Measurements from ENCODE around the gene MAB21L4. TPM values are rescaled to one million over a fixed set of nuclear protein-coding genes. Genes with fewer than 3 reads are reported as not detected.

MAB21L4 gene
- total and polyA plus RNA-seq, 2 of the 8 experiments (the other 6 are each of a cell fraction or from before 2014, with no cell fraction given) = 0.11 TPM; not detected in 1

GRCh38 chr2:240927390-240927781 is 31.4 kb upstream of the MAB21L4 start:
- H3K4me1 ChIP-seq (replicated peaks in 1 of 4; ENCODE audit: control insufficient read depth in 3 of 4, insufficient read depth in 4 of 4, low read length in 3 of 4) = no peaks in the 10 kb centered on the region; a peak in 2 of 7 replicates
- H3K14ac ChIP-seq (ENCODE audit: insufficient read length) = no peak overlapping the region
- H3K23me2 ChIP-seq (ENCODE audit: low read depth, low read length) = no peaks in the 10 kb centered on the region
- no peak overlapping the region for H2AK5ac ChIP-seq (ENCODE audit: low read depth, low read length)
- no peak overlapping the region for H4K5ac ChIP-seq (ENCODE audit: insufficient read length, low read depth, low read length)
- H4K8ac ChIP-seq (ENCODE audit: extremely low read depth, insufficient read depth, low read length) = no peak overlapping the region
- no peak for DNase-seq (ENCODE audit: low read depth in 1 of 2, low spot score in 2 of 2)
- H3K18ac ChIP-seq (ENCODE audit: extremely low read depth, low read length) = no peak overlapping the region
- POLR2A ChIA-PET (ENCODE audit: partially characterized antibody) = no interaction called here
- 89% methylated on average over 7 of the region's 7 CpGs; no CpG with 5 or more reads in 1 of the 2 experiments for WGBS, 2 experiments (ENCODE audit: extremely low coverage in 1 of 2, insufficient coverage in 1 of 2, insufficient read length in 1 of 2, insufficient replicate concordance in 2 of 2, low coverage in 1 of 2, low lambda C conversion rate in 2 of 2, missing lambda C conversion rate in 1 of 2)
- no peaks in the 10 kb centered on the region for H3K79me2 ChIP-seq (ENCODE audit: control insufficient read depth in 1 of 2, insufficient read depth in 2 of 2, low read length in 2 of 2)
- no peak overlapping the region for H2BK120ac ChIP-seq (replicated peaks; ENCODE audit: low read depth, low read length)
- no peak overlapping the region for H4K91ac ChIP-seq (replicated peaks; ENCODE audit: insufficient read length, low read length)
- no peaks in the 10 kb centered on the region for H3K79me1 ChIP-seq (ENCODE audit: low read depth, low read length)
- no peak overlapping the region for H3K4me3 ChIP-seq (ENCODE audit: extremely low read depth in 1 of 4, insufficient read depth in 2 of 4, low read depth in 3 of 4, low read length in 4 of 4)
- H2AFZ ChIP-seq (ENCODE audit: low read length) = no peak overlapping the region
- no peak overlapping the region for H3K9ac ChIP-seq (replicated peaks in 1 of 4; ENCODE audit: extremely low read depth in 1 of 4, low read depth in 3 of 4, low read length in 3 of 4)
- no peak overlapping the region for H3K4ac ChIP-seq (replicated peaks; ENCODE audit: insufficient read length, low read depth, low read length)
- H2BK20ac ChIP-seq (ENCODE audit: low read length) = no peak overlapping the region
- no peaks in the 10 kb centered on the region for H4K20me1 ChIP-seq (replicated peaks in 1 of 2; ENCODE audit: control insufficient read depth in 1 of 2, insufficient read depth in 2 of 2, low read length in 2 of 2)
- H3K27ac ChIP-seq (ENCODE audit: low read depth, low read length) = no peak overlapping the region
- H3K9me3 ChIP-seq (ENCODE audit: insufficient read depth in 2 of 2, low read depth in 1 of 2, low read length in 1 of 2) = no peaks in the 10 kb centered on the region
- no peak for TF ChIP-seq JUND (IDR thresholded peaks at IDR 0.05; ENCODE audit: low read length)
- no peak overlapping the region for H2BK12ac ChIP-seq (ENCODE audit: low read depth, low read length)
- H3K56ac ChIP-seq (replicated peaks; ENCODE audit: insufficient read length, low read depth, low read length) = no peak overlapping the region
- no peak for FAIRE-seq
- H3K4me2 ChIP-seq (ENCODE audit: insufficient read depth in 1 of 2, low read depth in 2 of 2, low read length in 2 of 2) = no peak overlapping the region
- no peak overlapping the region for H3K23ac ChIP-seq (ENCODE audit: insufficient read length)
- no peaks in the 10 kb centered on the region for H3K36me3 ChIP-seq (ENCODE audit: control insufficient read depth in 2 of 4, insufficient read depth in 4 of 4, low read length in 3 of 4)
- H2BK5ac ChIP-seq (ENCODE audit: low read depth, low read length) = no peak overlapping the region
- H3K27me3 ChIP-seq (replicated peaks in 1 of 4; ENCODE audit: control insufficient read depth in 3 of 4, extremely low read depth in 1 of 4, insufficient read depth in 3 of 4, low read length in 3 of 4) = no peaks in the 10 kb centered on the region
- no peak overlapping the region for H2BK15ac ChIP-seq (ENCODE audit: low read length)
- CTCF ChIA-PET (ENCODE audit: partially characterized antibody) = interaction anchor here (1.1 to 1.3 kb wide), 2 partner anchors 10 to 13 kb away, joined by 3 read pairs; no protein-coding TSS in a partner anchor

Measured in H1 (cell line).